Spleen (tissue), 11 donors: Measurements from ENCODE around the gene TRIM3. TPM values are rescaled to one million over a fixed set of nuclear protein-coding genes. Genes with fewer than 3 reads are reported as not detected.

Source experiments
- DNase-seq: peaks from one replicate; pipeline ENCODE4 v3.0.0-alpha.2; 2020
- H3K27ac ChIP-seq, 8 donors: fragments of 200-600 bp; sonication (generic) in 7 of 8; 1 replicate in 4 of 8; 2 replicates in 4 of 8; pipeline versions ENCODE4 v1.5.0 to v1.8.0; 2016 to 2021; ENCODE audit warnings: inconsistent platforms in 4 of 8, mild to moderate bottlenecking in 4 of 8, moderate library complexity in 1 of 8
- H3K27me3 ChIP-seq, 7 donors: fragments of 200-600 bp; sonication (generic) in 6 of 7; replicated peaks in 1 of 7; 1 replicate in 4 of 7; 2 replicates in 3 of 7; pipeline versions ENCODE4 v1.5.0 to v1.8.0; 2016 to 2021; ENCODE audit warnings: inconsistent platforms in 3 of 7, mild to moderate bottlenecking in 1 of 7
- H3K36me3 ChIP-seq, 6 donors: fragments of 200-600 bp; sonication (generic) in 5 of 6; 1 replicate in 4 of 6; 2 replicates in 2 of 6; pipeline versions ENCODE4 v1.5.0 to v1.8.0; 2016 to 2021; ENCODE audit warnings: inconsistent platforms in 2 of 6
- H3K4me1 ChIP-seq, 6 donors: fragments of 200-600 bp; sonication (generic) in 5 of 6; 1 replicate in 3 of 6; 2 replicates in 3 of 6; pipeline versions ENCODE4 v1.5.0 to v1.8.0; 2016 to 2021; ENCODE audit warnings: inconsistent platforms in 3 of 6
- H3K4me3 ChIP-seq, 8 donors: fragments of 200-600 bp; sonication (generic) in 7 of 8; 1 replicate in 4 of 8; 2 replicates in 4 of 8; pipeline versions ENCODE4 v1.5.0 to v1.8.0; 2016 to 2021; ENCODE audit warnings: inconsistent platforms in 4 of 8, mild to moderate bottlenecking in 4 of 8, moderate library complexity in 2 of 8
- H3K9me3 ChIP-seq, 8 donors: fragments of 200-600 bp; sonication (generic) in 7 of 8; 1 replicate in 4 of 8; 2 replicates in 4 of 8; pipeline versions ENCODE4 v1.5.0 to v1.8.0; 2016 to 2021; ENCODE audit warnings: inconsistent platforms in 4 of 8
- CTCF ChIP-seq, 11 experiments: fragments of 200-600 bp in 7 of 11; fragments of 450-650 bp in 4 of 11; sonication (generic) in 4 of 11; IDR thresholded peaks in 8 of 11; conservative IDR thresholded peaks in 3 of 11; 1 replicate in 7 of 11; 2 replicates in 4 of 11; pipeline versions ENCODE4 v1.4.0 to v1.8.0; 2016 to 2021; ENCODE audit warnings: antibody characterized with exemption in 11 of 11, inconsistent platforms in 4 of 11, mild to moderate bottlenecking in 1 of 11
- POLR2A ChIP-seq, 3 donors: fragments of 450-650 bp; IDR thresholded peaks; one replicate each; pipeline ENCODE4 v1.5.1; 2017; ENCODE audit warnings: antibody characterized with exemption in 3 of 3, mild to moderate bottlenecking in 1 of 3
- POLR2AphosphoS5 ChIP-seq, 3 donors: sonication (generic); formaldehyde crosslinking; IDR thresholded peaks; one replicate each; pipeline ENCODE4 v1.5.1; 2017; ENCODE audit warnings: antibody characterized with exemption in 3 of 3
- WGBS, 5 donors: extraction: QIAGEN DNeasy Blood & Tissue Kit in 3 of 5; methylation state at CpG; one replicate each; pipeline versions ENCODE4 v1.1.5 to v1.1.7; 2013 to 2018; 5-methylcytosine and 5-hydroxymethylcytosine counted together
- intact Hi-C: fragments of 100-400 bp; cut with DNase I; formaldehyde crosslinking; loops from one replicate; pipeline ENCODE4 v1.15.0; 2023; ENCODE audit warnings: low total_unique reads
- polyA plus RNA-seq, 3 donors: library from polyadenylated mRNA; stranded (reverse); fragments of 200-250 nt; gene quantifications; one replicate each; pipeline ENCODE4 v1.2.1, GENCODE V29; 2013
- total RNA-seq, 7 donors: library from RNA; depleted of rRNA in 3 of 7; stranded (reverse); fragments of >200 nt in 3 of 7; fragmentation: NEBNext Ultra II Directional in 4 of 7; extraction: Animal tissue kit (Norgen Biotek cat#: 25700) in 4 of 7; gene quantifications; one replicate each; pipeline versions ENCODE4 v1.1.0 to v1.2.1, GENCODE V29; 2016 to 2021
- donor health status: healthy with polysubstance abuse.
- donor health status: DM: no; HTN: no; CAD: no; lungs with moderate emphysema.
- donor health status: DM: no; HTN: no; CAD: no.
- donor health status: Bipolar disorder and iron deficiency.
- donor health status: healthy.
- donor health status: DM: no; HTN: no; CAD: no.
- donor health status: DM: yes; HTN: yes; CAD: no.

Gene TRIM3
- total and polyA plus RNA-seq, 10 donors = 6.3 to 27.6 (median 13.7) TPM

- TF ChIP-seq CTCF (IDR thresholded peaks at IDR 0.05 in 8 of 11, conservative IDR thresholded peaks at IDR 0.05 in 3 of 11) (peak in 2 of 11 experiments; percentile 7 to 23), POLR2A (IDR thresholded peaks at IDR 0.05) (no peak), POLR2AphosphoS5 (IDR thresholded peaks at IDR 0.05) (peak in 2 of 3 donors; percentile 77 to 79)
- DNase-seq = peak; percentile 91
These were observed 54.6 kb downstream of the TRIM3 start, which contains the start of gene APBB1 for GRCh38 chr11:6419009-6419631. TSS of gene APBB1 (minus strand) at chr11:6419094. CDS start at chr11:6411347, 7,747 bp downstream.

GRCh38 chr11:6418557-6419008, 55.2 kb downstream of the TRIM3 start:
- intact Hi-C loops = no loop called here
- no peaks in the 10 kb centered on the region for H3K36me3 ChIP-seq
- H3K4me1 ChIP-seq = peaks cover 4 to 58% (median 46%) of the 10 kb centered on the region in 6 donors
- peak; percentile 84 for DNase-seq
- H3K9me3 ChIP-seq = no peaks in the 10 kb centered on the region
- H3K4me3 ChIP-seq = peak overlapping the region; percentile 83 to 95 (median 88)
- peak overlapping the region; percentile 87 to 92 (median 89) for H3K27ac ChIP-seq
- 2 to 41% (median 3%) methylated on average over 2 to 38 of the region's 38 CpGs for WGBS, 5 donors
- peaks cover 0 to 22% (median 0%) of the 10 kb centered on the region in 7 donors for H3K27me3 ChIP-seq
- TF ChIP-seq CTCF (IDR thresholded peaks at IDR 0.05 in 8 of 11, conservative IDR thresholded peaks at IDR 0.05 in 3 of 11) (no peak), POLR2A (IDR thresholded peaks at IDR 0.05) (no peak), POLR2AphosphoS5 (IDR thresholded peaks at IDR 0.05) (no peak)

More at GRCh38 chr11:6419009-6419631, 54.6 kb downstream of the TRIM3 start, which contains the start of gene APBB1:
- Histone ChIP-seq H3K27me3 (peaks cover 0 to 22% (median 0%) of the 10 kb centered on the region in 7 donors), H3K4me1 (peaks cover 4 to 58% (median 46%) of the 10 kb centered on the region in 6 donors), H3K27ac (peak within 1 kb of the TSS; percentile 87 to 92 (median 89)), H3K4me3 (peak within 1 kb of the TSS; percentile 83 to 95 (median 88)), H3K9me3 (no peaks in the 10 kb centered on the region), H3K36me3 (no peaks in the 10 kb centered on the region)
- 0 to 1% (median 0%) methylated on average over 24 to 75 of the region's 75 CpGs for WGBS, 5 donors
- intact Hi-C loops = no loop called here

GRCh38 chr11:6417907-6418556, 55.7 kb downstream of the TRIM3 start:
- no peaks in the 10 kb centered on the region for H3K9me3 ChIP-seq
- H3K4me3 ChIP-seq = peak overlapping the region; percentile 83 to 95 (median 88)
- H3K36me3 ChIP-seq = no peaks in the 10 kb centered on the region
- DNase-seq = no peak
- H3K4me1 ChIP-seq = peaks cover 4 to 58% (median 46%) of the 10 kb centered on the region in 6 donors
- WGBS, 5 donors = 46 to 64% (median 53%) methylated on average over 7 of the region's 7 CpGs
- TF ChIP-seq POLR2AphosphoS5 (IDR thresholded peaks at IDR 0.05) = no peak
- no peak for TF ChIP-seq CTCF (IDR thresholded peaks at IDR 0.05 in 8 of 11, conservative IDR thresholded peaks at IDR 0.05 in 3 of 11)
- TF ChIP-seq POLR2A (IDR thresholded peaks at IDR 0.05) = no peak
- intact Hi-C loops = no loop called here
- H3K27ac ChIP-seq = peak overlapping the region; percentile 87 to 92 (median 89)
- peaks cover 0 to 22% (median 0%) of the 10 kb centered on the region in 7 donors for H3K27me3 ChIP-seq

- peaks cover 0 to 6% (median 6%) of the 10 kb centered on the region in 6 donors for H3K36me3 ChIP-seq
- H3K27ac ChIP-seq = no peak overlapping the region
- H3K4me3 ChIP-seq = no peak overlapping the region
- WGBS, 5 donors = 76 to 92% (median 80%) methylated on average over 6 of the region's 6 CpGs
- DNase-seq = no peak
- peaks cover 0 to 18% (median 0%) of the 10 kb centered on the region in 7 donors for H3K27me3 ChIP-seq
- TF ChIP-seq CTCF (IDR thresholded peaks at IDR 0.05 in 8 of 11, conservative IDR thresholded peaks at IDR 0.05 in 3 of 11) = no peak
- no peak for TF ChIP-seq POLR2A (IDR thresholded peaks at IDR 0.05)
- TF ChIP-seq POLR2AphosphoS5 (IDR thresholded peaks at IDR 0.05) = no peak
- H3K9me3 ChIP-seq = no peaks in the 10 kb centered on the region
- peaks cover 4 to 58% (median 46%) of the 10 kb centered on the region in 6 donors for H3K4me1 ChIP-seq
- intact Hi-C loops = no loop called here
These were observed 57.9 kb downstream of the TRIM3 start for GRCh38 chr11:6415797-6416196.
